CD4-positive, CD25-positive, alpha-beta regulatory T cell (primary cell): ENCODE data around the gene ZNF408. TPM values are rescaled to one million over a fixed set of nuclear protein-coding genes. Genes with fewer than 3 reads are reported as not detected.

ENCODE experiments used
- ATAC-seq, 2 donors: fragments of 150-1000 bp; cut with Tn5 transposase; one replicate each; pipeline ENCODE4 v1.10.0; 2021; ENCODE audit warnings: low read depth in 2 of 2, moderate number of reproducible peaks in 2 of 2, moderate library complexity in 1 of 2
- DNase-seq, 3 donors: peaks; one replicate each; pipeline versions ENCODE4 v3.0.0 to v3.0.0-alpha.2; 2012 to 2022; ENCODE audit warnings: mixed read lengths in 1 of 3
- H3K27ac ChIP-seq: one replicate; pipeline ENCODE4 v1.7.0; 2013; ENCODE audit warnings: mild to moderate bottlenecking, low read length; ENCODE audit not compliant: insufficient read depth, poor library complexity, severe bottlenecking
- H3K27me3 ChIP-seq: one replicate; pipeline ENCODE4 v1.7.0; 2013; ENCODE audit warnings: low read length; ENCODE audit not compliant: control insufficient read depth, insufficient read depth
- H3K36me3 ChIP-seq: one replicate; pipeline ENCODE4 v1.7.0; 2013; ENCODE audit warnings: mild to moderate bottlenecking, low read length, moderate library complexity; ENCODE audit not compliant: control insufficient read depth, insufficient read depth
- H3K4me1 ChIP-seq: 2 replicates; pipeline ENCODE4 v1.7.0; 2013; ENCODE audit warnings: mild to moderate bottlenecking, low read length; ENCODE audit not compliant: insufficient read depth, control insufficient read depth, poor library complexity, severe bottlenecking
- H3K4me3 ChIP-seq: one replicate; pipeline ENCODE4 v1.7.0; 2013; ENCODE audit warnings: low read depth, mild to moderate bottlenecking, low read length, moderate library complexity
- H3K9me3 ChIP-seq, 2 experiments: 1 replicate in 1 of 2; 2 replicates in 1 of 2; pipeline ENCODE4 v1.7.0; 2013; ENCODE audit warnings: low read length in 2 of 2, mild to moderate bottlenecking in 1 of 2, moderate library complexity in 1 of 2; ENCODE audit not compliant: control insufficient read depth in 2 of 2
- H3K27ac Mint-ChIP-seq, 3 donors: one replicate each; pipeline ENCODE4 v1.8.0; 2020 to 2022; ENCODE audit warnings: mild to moderate bottlenecking in 3 of 3, mixed read lengths in 3 of 3, moderate library complexity in 2 of 3
- H3K27me3 Mint-ChIP-seq: one replicate; pipeline ENCODE4 v1.8.0; 2022; ENCODE audit warnings: mild to moderate bottlenecking, mixed read lengths
- H3K36me3 Mint-ChIP-seq: one replicate; pipeline ENCODE4 v1.8.0; 2020; ENCODE audit warnings: mixed read lengths
- H3K4me1 Mint-ChIP-seq, 4 donors: one replicate each; pipeline ENCODE4 v1.8.0; 2020 to 2022; ENCODE audit warnings: mixed read lengths in 4 of 4, mild to moderate bottlenecking in 1 of 4
- H3K4me3 Mint-ChIP-seq, 4 donors: one replicate each; pipeline ENCODE4 v1.8.0; 2020 to 2022; ENCODE audit warnings: mild to moderate bottlenecking in 4 of 4, mixed read lengths in 4 of 4, moderate library complexity in 3 of 4
- H3K9me3 Mint-ChIP-seq, 7 donors: one replicate each; pipeline ENCODE4 v1.8.0; 2020 to 2022; ENCODE audit warnings: mixed read lengths in 7 of 7, mild to moderate bottlenecking in 3 of 7, moderate library complexity in 2 of 7
- polyA plus RNA-seq, 4 donors: library from polyadenylated mRNA; unstranded; fragments of 300-500 nt; fragmentation: Illumina TruSeq; gene quantifications; one replicate each; pipeline ENCODE4 v1.2.3, GENCODE V29; 2021
- total RNA-seq: library from RNA; stranded (reverse); gene quantifications from one replicate; pipeline ENCODE4 v1.2.3, GENCODE V29; 2022

Gene ZNF408
- total and polyA plus RNA-seq, 5 donors from 2014 or later, result 6.3 to 12.9 (median 8.4) TPM

GRCh38 chr11:46733234-46733633, 32.4 kb downstream of the ZNF408 start:
- H3K27me3 Mint-ChIP-seq, result no peaks in the 10 kb centered on the region
- H3K27me3 ChIP-seq, result no peaks in the 10 kb centered on the region
- H3K4me3 ChIP-seq, result no peak overlapping the region
- peaks cover 0 to 2% (median 0%) of the 10 kb centered on the region in 7 donors for H3K9me3 Mint-ChIP-seq
- H3K4me1 ChIP-seq, result no peaks in the 10 kb centered on the region
- H3K36me3 Mint-ChIP-seq, result no peaks in the 10 kb centered on the region
- H3K4me3 Mint-ChIP-seq, result no peak overlapping the region
- no peak overlapping the region for H3K27ac ChIP-seq
- DNase-seq (no peak), ATAC-seq (no peak)
- no peak overlapping the region for H3K27ac Mint-ChIP-seq
- H3K9me3 ChIP-seq, result no peaks in the 10 kb centered on the region
- H3K4me1 Mint-ChIP-seq, result no peaks in the 10 kb centered on the region
- no peaks in the 10 kb centered on the region for H3K36me3 ChIP-seq

DNA sequence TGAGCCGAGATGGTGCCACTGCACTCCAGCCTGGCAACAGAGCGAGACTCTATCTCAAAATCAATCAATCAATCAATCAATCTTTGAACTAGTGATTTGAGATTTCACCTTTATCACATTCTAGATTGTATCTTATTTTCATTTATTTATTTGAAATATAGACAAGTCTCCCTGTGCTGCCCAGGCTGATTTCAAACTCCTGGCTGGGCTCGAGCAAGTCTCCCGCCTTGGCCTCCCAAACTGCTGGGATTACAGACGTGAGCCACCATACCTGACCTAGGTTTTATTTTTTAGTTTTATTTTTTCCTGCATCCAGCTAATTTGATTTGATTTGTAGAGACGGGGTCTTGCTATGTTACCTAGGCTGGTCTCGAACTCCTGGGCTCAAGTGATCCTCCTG, 35.3 kb downstream of the ZNF408 start:
- H3K9me3 Mint-ChIP-seq, result peaks cover 0 to 2% (median 0%) of the 10 kb centered on the region in 7 donors
- H3K27me3 ChIP-seq, result no peaks in the 10 kb centered on the region
- H3K27me3 Mint-ChIP-seq, result no peaks in the 10 kb centered on the region
- no peaks in the 10 kb centered on the region for H3K4me1 Mint-ChIP-seq
- H3K27ac Mint-ChIP-seq, result no peak overlapping the region
- no peaks in the 10 kb centered on the region for H3K4me1 ChIP-seq
- no peaks in the 10 kb centered on the region for H3K9me3 ChIP-seq
- DNase-seq (no peak), ATAC-seq (no peak)
- H3K4me3 ChIP-seq, result no peak overlapping the region
- no peak overlapping the region for H3K27ac ChIP-seq
- H3K4me3 Mint-ChIP-seq, result no peak overlapping the region
- H3K36me3 ChIP-seq, result no peaks in the 10 kb centered on the region
- no peaks in the 10 kb centered on the region for H3K36me3 Mint-ChIP-seq

DNA sequence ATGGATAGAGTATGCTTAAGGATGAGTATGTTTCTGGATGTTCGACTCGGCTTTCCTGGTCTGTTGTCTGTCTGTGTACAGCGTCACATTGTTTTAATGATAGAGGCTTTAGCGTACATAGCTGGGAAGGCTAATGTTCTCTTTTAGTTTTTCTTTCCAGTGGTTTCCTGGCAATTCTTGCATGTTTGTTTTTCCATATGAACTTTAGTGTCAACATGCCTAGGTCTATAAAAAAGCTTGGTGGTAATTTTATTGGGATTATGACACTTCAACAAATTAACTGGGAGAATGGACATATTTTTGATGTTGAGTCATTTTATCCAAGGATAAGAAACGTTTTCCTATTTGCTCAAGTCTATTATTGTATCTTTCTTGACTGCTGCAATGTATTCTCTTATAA, 35.8 kb downstream of the ZNF408 start:
- Histone ChIP-seq H3K9me3 (no peaks in the 10 kb centered on the region), H3K27me3 (no peaks in the 10 kb centered on the region), H3K36me3 (no peaks in the 10 kb centered on the region), H3K27ac (no peak overlapping the region), H3K4me3 (no peak overlapping the region), H3K4me1 (no peaks in the 10 kb centered on the region)
- Mint-ChIP-seq H3K27me3 (no peaks in the 10 kb centered on the region), H3K9me3 (peaks cover 0 to 2% (median 0%) of the 10 kb centered on the region in 7 donors), H3K36me3 (peaks cover 1% of the 10 kb centered on the region), H3K4me1 (no peaks in the 10 kb centered on the region), H3K4me3 (no peak overlapping the region), H3K27ac (no peak overlapping the region)
- no peak for DNase-seq
- ATAC-seq, result no peak

- ATAC-seq (no peak), DNase-seq (no peak)
- no peaks in the 10 kb centered on the region for H3K4me1 Mint-ChIP-seq
- H3K4me1 ChIP-seq, result no peaks in the 10 kb centered on the region
- H3K27me3 Mint-ChIP-seq, result no peaks in the 10 kb centered on the region
- peak overlapping the region in 1 of 3 donors; percentile 38 for H3K27ac Mint-ChIP-seq
- H3K4me3 Mint-ChIP-seq, result no peak overlapping the region
- H3K27ac ChIP-seq, result no peak overlapping the region
- H3K9me3 Mint-ChIP-seq, result peaks cover 0 to 2% (median 0%) of the 10 kb centered on the region in 7 donors
- H3K9me3 ChIP-seq, result no peaks in the 10 kb centered on the region
- H3K27me3 ChIP-seq, result no peaks in the 10 kb centered on the region
- H3K36me3 ChIP-seq, result peaks cover 5% of the 10 kb centered on the region
- no peak overlapping the region for H3K4me3 ChIP-seq
- H3K36me3 Mint-ChIP-seq, result peaks cover 12% of the 10 kb centered on the region
Measured at GRCh38 chr11:46737699-46738098, 36.9 kb downstream of the ZNF408 start.

DNA sequence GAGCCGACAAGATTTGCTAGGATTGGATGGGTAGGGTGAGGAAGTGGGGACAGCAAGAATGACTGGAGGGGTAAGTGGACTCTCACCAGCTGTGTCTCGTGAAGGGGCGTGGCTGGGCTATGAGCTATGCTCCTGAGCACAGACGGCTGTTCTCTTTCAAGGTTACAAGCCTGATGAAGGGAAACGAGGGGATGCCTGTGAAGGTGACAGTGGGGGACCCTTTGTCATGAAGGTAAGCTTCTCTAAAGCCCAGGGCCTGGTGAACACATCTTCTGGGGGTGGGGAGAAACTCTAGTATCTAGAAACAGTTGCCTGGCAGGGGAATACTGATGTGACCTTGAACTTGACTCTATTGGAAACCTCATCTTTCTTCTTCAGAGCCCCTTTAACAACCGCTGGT, 38.1 kb downstream of the ZNF408 start:
- Mint-ChIP-seq H3K9me3 (peaks cover 0 to 2% (median 0%) of the 10 kb centered on the region in 7 donors), H3K4me1 (no peaks in the 10 kb centered on the region), H3K27me3 (no peaks in the 10 kb centered on the region), H3K4me3 (no peak overlapping the region), H3K27ac (peak overlapping the region in 1 of 3 donors; percentile 18), H3K36me3 (peaks cover 20% of the 10 kb centered on the region)
- Histone ChIP-seq H3K36me3 (peaks cover 17% of the 10 kb centered on the region), H3K9me3 (no peaks in the 10 kb centered on the region), H3K4me1 (no peaks in the 10 kb centered on the region), H3K4me3 (no peak overlapping the region), H3K27me3 (no peaks in the 10 kb centered on the region), H3K27ac (no peak overlapping the region)
- ATAC-seq (no peak), DNase-seq (no peak)

GRCh38 chr11:46741600-46742484, 41.0 kb downstream of the ZNF408 start:
- Mint-ChIP-seq H3K27ac (no peak overlapping the region), H3K36me3 (peaks cover 40% of the 10 kb centered on the region), H3K4me3 (no peak overlapping the region)

DNA sequence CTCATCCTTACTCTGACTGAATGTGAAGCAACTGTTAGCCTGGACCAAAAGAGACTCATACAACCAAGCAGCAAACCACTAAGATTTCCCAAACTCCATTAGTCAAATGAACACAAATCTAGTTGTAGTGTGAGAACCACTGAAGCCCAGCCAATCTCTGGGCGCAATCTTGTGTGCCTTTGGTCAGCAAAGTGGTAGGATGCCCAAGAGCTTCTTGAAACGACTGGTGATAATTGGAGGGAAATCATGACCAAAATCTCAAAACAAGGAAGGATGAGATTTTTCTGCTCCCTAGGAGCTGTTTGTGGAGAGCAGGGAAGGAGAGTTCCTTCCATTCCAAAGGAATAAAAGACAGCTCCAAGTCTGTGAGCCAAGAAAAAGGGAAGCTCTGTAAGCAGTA, 42.2 kb downstream of the ZNF408 start:
- Mint-ChIP-seq H3K27ac (peak overlapping the region in 2 of 3 donors; percentile 27 to 69), H3K9me3 (peaks cover 0 to 2% (median 0%) of the 10 kb centered on the region in 7 donors), H3K36me3 (peaks cover 46% of the 10 kb centered on the region), H3K4me3 (no peak overlapping the region), H3K27me3 (no peaks in the 10 kb centered on the region), H3K4me1 (no peaks in the 10 kb centered on the region)
- ATAC-seq, result no peak
- Histone ChIP-seq H3K4me3 (no peak overlapping the region), H3K36me3 (peaks cover 53% of the 10 kb centered on the region), H3K27me3 (no peaks in the 10 kb centered on the region), H3K4me1 (no peaks in the 10 kb centered on the region), H3K9me3 (no peaks in the 10 kb centered on the region), H3K27ac (no peak overlapping the region)
- no peak for DNase-seq

More at GRCh38 chr11:46741600-46742484, 41.0 kb downstream of the ZNF408 start:
- Histone ChIP-seq H3K27me3 (no peaks in the 10 kb centered on the region), H3K36me3 (peaks cover 41% of the 10 kb centered on the region), H3K27ac (no peak overlapping the region), H3K9me3 (no peaks in the 10 kb centered on the region), H3K4me3 (no peak overlapping the region), H3K4me1 (no peaks in the 10 kb centered on the region)
- H3K27me3 Mint-ChIP-seq, result no peaks in the 10 kb centered on the region
- peaks cover 0 to 2% (median 0%) of the 10 kb centered on the region in 7 donors for H3K9me3 Mint-ChIP-seq
- H3K4me1 Mint-ChIP-seq, result no peaks in the 10 kb centered on the region
- ATAC-seq (no peak), DNase-seq (no peak)
